Liver (tissue), 3 donors: Measurements from ENCODE around the gene DHRS12.

Experiments
- CTCF ChIP-seq: fragments of 150-350 bp; IDR thresholded peaks from 2 replicates; pipeline ENCODE4 v1.5.1; 2017; ENCODE audit warnings: improper control_type of control experiment, low read depth, low read length; ENCODE audit not compliant: missing input control
- FOXA1 ChIP-seq: IDR thresholded peaks from 2 replicates; pipeline ENCODE4 v1.6.1; 2016; ENCODE audit warnings: antibody characterized with exemption
- GABPA ChIP-seq, 2 donors: IDR thresholded peaks in 1 of 2; conservative IDR thresholded peaks in 1 of 2; 2 replicates each; pipeline ENCODE4 v1.6.1; 2016; ENCODE audit warnings: antibody characterized with exemption in 2 of 2, mild to moderate bottlenecking in 1 of 2, moderate library complexity in 1 of 2
- MAX ChIP-seq: IDR thresholded peaks from 2 replicates; pipeline ENCODE4 v1.6.1; 2016; ENCODE audit warnings: antibody characterized with exemption
- donor health status: healthy.
- donor health status: healthy.

GRCh38 chr13:51734786-51735185, 69.2 kb downstream of the DHRS12 start:
- no peak for TF ChIP-seq GABPA (IDR thresholded peaks at IDR 0.05 in 1 of 2, conservative IDR thresholded peaks at IDR 0.05 in 1 of 2)
- TF ChIP-seq CTCF = no peak
- TF ChIP-seq FOXA1 = no peak
- TF ChIP-seq MAX = no peak
